ENCODE measurements around the gene NR2F1-AS1. TPM values are rescaled to one million over a fixed set of nuclear protein-coding genes. Genes with fewer than 3 reads are reported as not detected.

The NR2F1-AS1 gene
- total and polyA plus RNA-seq, 2 experiments from 2014 or later, result 0.59 to 4.5 TPM

- H3K36me3 Mint-ChIP-seq (ENCODE audit: low read depth), result peaks cover 45% of the 10 kb centered on the region
- no peak for ATAC-seq
These were observed 120.7 kb downstream of the NR2F1-AS1 start for GRCh38 chr5:93460286-93460685.

More at GRCh38 chr5:93460286-93460685, 120.7 kb downstream of the NR2F1-AS1 start:
- Histone ChIP-seq H3K4me3 (no peak overlapping the region), H3K27me3 (ENCODE audit: insufficient read depth) (no peaks in the 10 kb centered on the region; the same call in 1 of the 2 replicates), H4K20me1 (replicated peaks; ENCODE audit: insufficient read depth) (no peaks in the 10 kb centered on the region), H3F3A (replicated peaks; ENCODE audit: low read depth) (no peaks in the 10 kb centered on the region), H3K36me3 (ENCODE audit: insufficient read depth) (peaks cover 17% of the 10 kb centered on the region; the same call in 1 of the 2 replicates), H3K79me2 (replicated peaks; ENCODE audit: insufficient read depth) (no peaks in the 10 kb centered on the region), H3K27ac (ENCODE audit: low read depth) (no peak overlapping the region), H3K4me1 (ENCODE audit: insufficient read depth) (peaks cover 8% of the 10 kb centered on the region; the same call in 1 of the 2 replicates), H3K9me2 (ENCODE audit: insufficient read depth) (0 out of 2 replicates have a peak, but pooled peaks cover 7% of the 10 kb centered on the region), H3K4me2 (no peak overlapping the region), H2AFZ (no peak overlapping the region)
- Mint-ChIP-seq H3K4me1 (peaks cover 8% of the 10 kb centered on the region), H3K27me3 (ENCODE audit: insufficient read depth, low read depth, poor library complexity) (no peaks in the 10 kb centered on the region), H3K27ac (no peak overlapping the region), H3K4me3 (no peak overlapping the region), H3K9me3 (peaks cover 51% of the 10 kb centered on the region)
- no peak for TF ChIP-seq CREB1 (CRISPR knock-in tag; IDR thresholded peaks at IDR 0.05; ENCODE audit: low read depth)
- no peak for TF ChIP-seq STAT1 (IDR thresholded peaks at IDR 0.05; ENCODE audit: unreplicated experiment)
- no peak for TF ChIP-seq ZNF331 (CRISPR knock-in tag; IDR thresholded peaks at IDR 0.05; ENCODE audit: low read depth)
- TF ChIP-seq JUNB (IDR thresholded peaks at IDR 0.05; ENCODE audit: unreplicated experiment), result no peak
- TF ChIP-seq EZH2 (IDR thresholded peaks at IDR 0.05; ENCODE audit: low read depth, unreplicated experiment), result no peak
- TF ChIP-seq REST (IDR thresholded peaks at IDR 0.05; ENCODE audit: unreplicated experiment), result no peak
- no peak for TF ChIP-seq CTCF (conservative IDR thresholded peaks at IDR 0.05; ENCODE audit: low read depth in 2 of 2)
- no peak for TF ChIP-seq ZNF462 (CRISPR knock-in tag; IDR thresholded peaks at IDR 0.05)
- TF ChIP-seq ETS1 (IDR thresholded peaks at IDR 0.05), result no peak
- no peak for TF ChIP-seq NANOG (IDR thresholded peaks at IDR 0.05; ENCODE audit: borderline replicate concordance)
- no peak for TF ChIP-seq POLR2AphosphoS5 (IDR thresholded peaks at IDR 0.05; ENCODE audit: low read depth)
- TF ChIP-seq EZH2phosphoT487 (IDR thresholded peaks at IDR 0.05; ENCODE audit: unreplicated experiment), result no peak
- TF ChIP-seq ZNF114 (CRISPR knock-in tag; IDR thresholded peaks at IDR 0.05), result no peak
- DNase-seq (ENCODE audit: low spot score), result no peak
